Fibroblast of lung (primary cell): ENCODE data around the gene TK1.

ENCODE experiments used
- CTCF ChIP-seq, 2 donors: IDR thresholded peaks in 1 of 2; conservative IDR thresholded peaks in 1 of 2; 1 replicate in 1 of 2; 2 replicates in 1 of 2; pipeline ENCODE4 v1.5.1; 2011 to 2012; ENCODE audit warnings: low read length in 2 of 2, control low read depth in 1 of 2, inconsistent platforms in 1 of 2, low read depth in 1 of 2, mild to moderate bottlenecking in 1 of 2
- EZH2 ChIP-seq: IDR thresholded peaks from 2 replicates; pipeline ENCODE4 v1.5.1; 2012; ENCODE audit warnings: low read length, control low read depth, mild to moderate bottlenecking; ENCODE audit errors: missing control alignments

GRCh38 chr17:78235885-78236284 is 49.0 kb upstream of the TK1 start:
- TF ChIP-seq CTCF (conservative IDR thresholded peaks at IDR 0.05 in 1 of 2, IDR thresholded peaks at IDR 0.05 in 1 of 2; ENCODE audit: low read depth in 1 of 2, low read length in 2 of 2) (no peak), EZH2 (no peak)
